ENCODE measurements around the gene SLC16A3. TPM values are rescaled to one million over a fixed set of nuclear protein-coding genes. Genes with fewer than 3 reads are reported as not detected.

SLC16A3 gene
- total RNA-seq, 2 experiments from 2014 or later: 93.4 to 99.0 TPM

GRCh38 chr17:82219753-82220709, 8.8 kb upstream of the SLC16A3 start:
- DNase-seq: no peak
- Mint-ChIP-seq H3K4me1 (ENCODE audit: low read depth) (peaks cover 15% of the 10 kb centered on the region), H3K27ac (no peak overlapping the region), H3K4me3 (no peak overlapping the region), H3K36me3 (ENCODE audit: low read depth) (no peaks in the 10 kb centered on the region), H3K9me3 (no peaks in the 10 kb centered on the region), H3K27me3 (no peaks in the 10 kb centered on the region)
- H3K27me3 ChIP-seq (ENCODE audit: control insufficient read depth in 1 of 2, insufficient read depth in 2 of 2, low read length in 2 of 2): no peaks in the 10 kb centered on the region
- H3K36me3 ChIP-seq (ENCODE audit: insufficient read depth, low read length): no peaks in the 10 kb centered on the region
- no peak overlapping the region for H3K27ac ChIP-seq (ENCODE audit: low read depth in 1 of 2, low read length in 2 of 2)
- H3K9me3 ChIP-seq (ENCODE audit: control insufficient read depth in 1 of 2, insufficient read depth in 1 of 2, low read length in 2 of 2): peaks cover 0 to 4% of the 10 kb centered on the region in 2 experiments
- H3K4me1 ChIP-seq (ENCODE audit: insufficient read depth, low read length): peaks cover 29% of the 10 kb centered on the region
- TF ChIP-seq CTCF (IDR thresholded peaks at IDR 0.05): no peak
- intact Hi-C loops (cut with DNase I, micrococcal nuclease): no loop called here
- ChIA-PET POLR2A (interaction anchor here (0.6 kb wide), 1 partner anchor 17 kb away, joined by 3 read pairs; no protein-coding TSS in a partner anchor), CTCF (no interaction called here)
- H3K4me3 ChIP-seq (ENCODE audit: low read length): no peak overlapping the region
- ATAC-seq (ENCODE audit: poor library complexity): no peak

GRCh38 chr17:82221341-82221902, 7.4 kb upstream of the SLC16A3 start:
- ChIA-PET CTCF (no interaction called here), POLR2A (no interaction called here)
- Mint-ChIP-seq H3K27me3 (no peaks in the 10 kb centered on the region), H3K27ac (no peak overlapping the region), H3K36me3 (ENCODE audit: low read depth) (no peaks in the 10 kb centered on the region), H3K9me3 (no peaks in the 10 kb centered on the region), H3K4me1 (ENCODE audit: low read depth) (peaks cover 4% of the 10 kb centered on the region), H3K4me3 (no peak overlapping the region)
- intact Hi-C loops (cut with DNase I, micrococcal nuclease): no loop called here
- Histone ChIP-seq H3K4me1 (ENCODE audit: insufficient read depth, low read length) (peaks cover 16% of the 10 kb centered on the region), H3K27ac (ENCODE audit: low read depth in 1 of 2, low read length in 2 of 2) (no peak overlapping the region), H3K36me3 (ENCODE audit: insufficient read depth, low read length) (no peaks in the 10 kb centered on the region), H3K9me3 (ENCODE audit: control insufficient read depth in 1 of 2, insufficient read depth in 1 of 2, low read length in 2 of 2) (peaks cover 0 to 4% of the 10 kb centered on the region in 2 experiments), H3K27me3 (ENCODE audit: control insufficient read depth in 1 of 2, insufficient read depth in 2 of 2, low read length in 2 of 2) (no peaks in the 10 kb centered on the region), H3K4me3 (ENCODE audit: low read length) (no peak overlapping the region)
- no peak for ATAC-seq (ENCODE audit: poor library complexity)
- no peak for DNase-seq
- no peak for TF ChIP-seq CTCF (IDR thresholded peaks at IDR 0.05)

- Histone ChIP-seq H3K27me3 (ENCODE audit: control insufficient read depth in 1 of 2, insufficient read depth in 2 of 2, low read length in 2 of 2) (no peaks in the 10 kb centered on the region), H3K4me3 (ENCODE audit: low read length) (no peak overlapping the region), H3K9me3 (ENCODE audit: control insufficient read depth in 1 of 2, insufficient read depth in 1 of 2, low read length in 2 of 2) (peaks cover 0 to 4% of the 10 kb centered on the region in 2 experiments), H3K27ac (ENCODE audit: low read depth in 1 of 2, low read length in 2 of 2) (no peak overlapping the region), H3K36me3 (ENCODE audit: insufficient read depth, low read length) (no peaks in the 10 kb centered on the region), H3K4me1 (ENCODE audit: insufficient read depth, low read length) (peaks cover 13% of the 10 kb centered on the region)
- Mint-ChIP-seq H3K9me3 (no peaks in the 10 kb centered on the region), H3K4me1 (ENCODE audit: low read depth) (peaks cover 3% of the 10 kb centered on the region), H3K36me3 (ENCODE audit: low read depth) (no peaks in the 10 kb centered on the region), H3K4me3 (no peak overlapping the region), H3K27me3 (no peaks in the 10 kb centered on the region), H3K27ac (no peak overlapping the region)
- intact Hi-C loops (cut with DNase I, micrococcal nuclease): no loop called here
- CTCF ChIA-PET: no interaction called here
- TF ChIP-seq CTCF (IDR thresholded peaks at IDR 0.05): no peak
- POLR2A ChIA-PET: no interaction called here
- ATAC-seq (ENCODE audit: poor library complexity) (no peak), DNase-seq (peak in 2 of 14 experiments; percentile 11 to 41)
Observed at GRCh38 chr17:82222816-82223215, 6.0 kb upstream of the SLC16A3 start.
